Skeletal muscle satellite cell (primary cell): ENCODE data around the gene CD37.

Experiments
- H3K27me3 ChIP-seq: 2 replicates; pipeline ENCODE4 v1.7.0; 2013; ENCODE audit warnings: low read length; ENCODE audit not compliant: control insufficient read depth, insufficient read depth
- H3K36me3 ChIP-seq: 2 replicates; pipeline ENCODE4 v1.7.0; 2013; ENCODE audit warnings: mild to moderate bottlenecking, control low read depth, low read length; ENCODE audit not compliant: insufficient read depth
- H3K4me1 ChIP-seq: 2 replicates; pipeline ENCODE4 v1.7.0; 2013; ENCODE audit warnings: low read length; ENCODE audit not compliant: control insufficient read depth, insufficient read depth
- H3K4me2 ChIP-seq: 2 replicates; pipeline ENCODE4 v1.7.0; 2013; ENCODE audit warnings: mild to moderate bottlenecking, low read length
- H3K4me3 ChIP-seq: 2 replicates; pipeline ENCODE4 v1.7.0; 2013; ENCODE audit warnings: low read length
- H3K9ac ChIP-seq: 2 replicates; pipeline ENCODE4 v1.7.0; 2013; ENCODE audit warnings: mild to moderate bottlenecking, low read depth, low read length, moderate library complexity
- H3K9me3 ChIP-seq: replicated peaks from 2 replicates; pipeline ENCODE4 v1.7.0; 2013; ENCODE audit warnings: mild to moderate bottlenecking, control low read depth, low read length

Gene CD37

GRCh38 chr19:49340069-49340864, 5.1 kb downstream of the CD37 start:
- Histone ChIP-seq H3K9me3 (no peaks in the 10 kb centered on the region), H3K4me3 (no peak overlapping the region), H3K36me3 (peaks cover 32% of the 10 kb centered on the region), H3K4me2 (peak overlapping the region; percentile 37), H3K4me1 (peaks cover 15% of the 10 kb centered on the region), H3K27me3 (no peaks in the 10 kb centered on the region), H3K9ac (no peak overlapping the region)

GRCh38 chr19:49340865-49341718, 5.9 kb downstream of the CD37 start:
- Histone ChIP-seq H3K4me3 (no peak overlapping the region), H3K4me1 (peaks cover 15% of the 10 kb centered on the region), H3K4me2 (no peak overlapping the region), H3K36me3 (peaks cover 35% of the 10 kb centered on the region), H3K9ac (no peak overlapping the region), H3K27me3 (no peaks in the 10 kb centered on the region), H3K9me3 (no peaks in the 10 kb centered on the region)

GRCh38 chr19:49342291-49342721, 7.1 kb downstream of the CD37 start:
- no peaks in the 10 kb centered on the region for H3K27me3 ChIP-seq
- no peak overlapping the region for H3K4me3 ChIP-seq
- no peaks in the 10 kb centered on the region for H3K9me3 ChIP-seq
- H3K4me2 ChIP-seq: no peak overlapping the region
- peaks cover 46% of the 10 kb centered on the region for H3K36me3 ChIP-seq
- no peak overlapping the region for H3K9ac ChIP-seq
- peaks cover 15% of the 10 kb centered on the region for H3K4me1 ChIP-seq

- Histone ChIP-seq H3K9ac (no peak overlapping the region), H3K36me3 (peaks cover 55% of the 10 kb centered on the region), H3K4me2 (no peak overlapping the region), H3K27me3 (no peaks in the 10 kb centered on the region), H3K4me3 (no peak overlapping the region), H3K9me3 (no peaks in the 10 kb centered on the region), H3K4me1 (peaks cover 15% of the 10 kb centered on the region)
Observed at GRCh38 chr19:49343123-49343522, 7.9 kb downstream of the CD37 start.

- peaks cover 62% of the 10 kb centered on the region for H3K36me3 ChIP-seq
- H3K4me2 ChIP-seq: no peak overlapping the region
- H3K4me1 ChIP-seq: peaks cover 7% of the 10 kb centered on the region
- H3K9ac ChIP-seq: no peak overlapping the region
- H3K4me3 ChIP-seq: no peak overlapping the region
- no peaks in the 10 kb centered on the region for H3K27me3 ChIP-seq
- H3K9me3 ChIP-seq: no peaks in the 10 kb centered on the region
Observed at GRCh38 chr19:49344505-49345423, 9.6 kb downstream of the CD37 start.

GRCh38 chr19:49347191-49347590, 12.0 kb downstream of the CD37 start:
- Histone ChIP-seq H3K4me1 (no peaks in the 10 kb centered on the region), H3K4me3 (no peak overlapping the region), H3K4me2 (no peak overlapping the region), H3K36me3 (peaks cover 54% of the 10 kb centered on the region), H3K27me3 (no peaks in the 10 kb centered on the region), H3K9me3 (no peaks in the 10 kb centered on the region), H3K9ac (no peak overlapping the region)

GRCh38 chr19:49347835-49348234, 12.6 kb downstream of the CD37 start:
- Histone ChIP-seq H3K4me2 (no peak overlapping the region), H3K9ac (no peak overlapping the region), H3K36me3 (peaks cover 48% of the 10 kb centered on the region), H3K4me3 (no peak overlapping the region), H3K27me3 (no peaks in the 10 kb centered on the region), H3K9me3 (no peaks in the 10 kb centered on the region), H3K4me1 (no peaks in the 10 kb centered on the region)

- Histone ChIP-seq H3K4me3 (no peak overlapping the region), H3K36me3 (peaks cover 44% of the 10 kb centered on the region), H3K9me3 (no peaks in the 10 kb centered on the region), H3K4me1 (no peaks in the 10 kb centered on the region), H3K27me3 (no peaks in the 10 kb centered on the region), H3K4me2 (no peak overlapping the region), H3K9ac (no peak overlapping the region)
Observed at GRCh38 chr19:49348305-49349189, 13.3 kb downstream of the CD37 start.

- Histone ChIP-seq H3K27me3 (no peaks in the 10 kb centered on the region), H3K4me1 (no peaks in the 10 kb centered on the region), H3K4me3 (no peak overlapping the region), H3K36me3 (peaks cover 46% of the 10 kb centered on the region), H3K9ac (no peak overlapping the region), H3K9me3 (no peaks in the 10 kb centered on the region), H3K4me2 (no peak overlapping the region)
Observed at GRCh38 chr19:49349567-49349966, 14.4 kb downstream of the CD37 start.

- Histone ChIP-seq H3K4me2 (no peak overlapping the region), H3K36me3 (peaks cover 19% of the 10 kb centered on the region), H3K9ac (no peak overlapping the region), H3K9me3 (no peaks in the 10 kb centered on the region), H3K27me3 (no peaks in the 10 kb centered on the region), H3K4me3 (no peak overlapping the region), H3K4me1 (no peaks in the 10 kb centered on the region)
Observed at GRCh38 chr19:49355909-49356353, 20.7 kb downstream of the CD37 start.
